Measurements from ENCODE around the gene POLR2F. TPM values are rescaled to one million over a fixed set of nuclear protein-coding genes. Genes with fewer than 3 reads are reported as not detected.

Gene POLR2F
- polyA plus RNA-seq, 1 experiment, result 87.4 TPM

- Histone ChIP-seq H3K9me3 (ENCODE audit: control insufficient read depth, insufficient read depth, low read length) (no peaks in the 10 kb centered on the region), H3K4me3 (ENCODE audit: low read depth, low read length) (no peak overlapping the region), H3K27me3 (ENCODE audit: control insufficient read depth, insufficient read depth, low read length) (no peaks in the 10 kb centered on the region), H3K27ac (ENCODE audit: low read depth, low read length) (no peak overlapping the region)
- ChIA-PET POLR2A (no interaction called here), CTCF (interaction anchor here (1.1 kb wide), 1 partner anchor 74 kb away, joined by 3 read pairs; no protein-coding TSS in a partner anchor)
- no peak for TF ChIP-seq CTCF (IDR thresholded peaks at IDR 0.05; ENCODE audit: low read depth, low read length)
- no peak for DNase-seq (ENCODE audit: low read depth, low spot score)
Measured at GRCh38 chr22:37961062-37961461, 7.6 kb downstream of the POLR2F start.

- H3K27ac ChIP-seq (ENCODE audit: low read depth, low read length), result no peak overlapping the region
- no peak overlapping the region for H3K4me3 ChIP-seq (ENCODE audit: low read depth, low read length)
- ChIA-PET POLR2A (no interaction called here), CTCF (interaction anchor here (0.5 to 3.7 kb wide), 18 partner anchors 9 to 149 kb away, joined by 3 to 44 read pairs (median 5); partner anchors contain the start of genes C22orf23 and POLR2F)
- DNase-seq (ENCODE audit: low read depth, low spot score), result no peak
- H3K9me3 ChIP-seq (ENCODE audit: control insufficient read depth, insufficient read depth, low read length), result no peaks in the 10 kb centered on the region
- no peaks in the 10 kb centered on the region for H3K27me3 ChIP-seq (ENCODE audit: control insufficient read depth, insufficient read depth, low read length)
- no peak for TF ChIP-seq CTCF (IDR thresholded peaks at IDR 0.05; ENCODE audit: low read depth, low read length)
Measured at GRCh38 chr22:37965940-37966664, 12.6 kb downstream of the POLR2F start.

GRCh38 chr22:37967147-37967546 lies 13.6 kb downstream of the POLR2F start:
- ChIA-PET CTCF (interaction anchor here (0.8 kb wide), 1 partner anchor 80 kb away, joined by 3 read pairs; no protein-coding TSS in a partner anchor), POLR2A (no interaction called here)

GRCh38 chr22:37967637-37968451 lies 14.3 kb downstream of the POLR2F start:
- Histone ChIP-seq H3K27ac (ENCODE audit: low read depth, low read length) (no peak overlapping the region), H3K27me3 (ENCODE audit: control insufficient read depth, insufficient read depth, low read length) (no peaks in the 10 kb centered on the region), H3K4me3 (ENCODE audit: low read depth, low read length) (no peak overlapping the region), H3K9me3 (ENCODE audit: control insufficient read depth, insufficient read depth, low read length) (no peaks in the 10 kb centered on the region)
- CTCF ChIA-PET, result interaction anchor here (0.8 kb wide), 1 partner anchor 80 kb away, joined by 3 read pairs; no protein-coding TSS in a partner anchor
- no peak for DNase-seq (ENCODE audit: low read depth, low spot score)
- POLR2A ChIA-PET, result no interaction called here
- no peak for TF ChIP-seq CTCF (IDR thresholded peaks at IDR 0.05; ENCODE audit: low read depth, low read length)

More at GRCh38 chr22:37967147-37967546, 13.6 kb downstream of the POLR2F start:
- no peak overlapping the region for H3K4me3 ChIP-seq (ENCODE audit: low read depth, low read length)
- TF ChIP-seq CTCF (IDR thresholded peaks at IDR 0.05; ENCODE audit: low read depth, low read length), result no peak
- H3K9me3 ChIP-seq (ENCODE audit: control insufficient read depth, insufficient read depth, low read length), result no peaks in the 10 kb centered on the region
- H3K27me3 ChIP-seq (ENCODE audit: control insufficient read depth, insufficient read depth, low read length), result no peaks in the 10 kb centered on the region
- DNase-seq (ENCODE audit: low read depth, low spot score), result no peak
- H3K27ac ChIP-seq (ENCODE audit: low read depth, low read length), result no peak overlapping the region
